NAMALWA (cell line): ENCODE measurements around the gene FLT1.

ENCODE experiments used
- DNase-seq: peaks from one replicate; pipeline ENCODE4 v3.0.0-alpha.2; 2015; ENCODE audit warnings: low spot score

FLT1 gene

GRCh38 chr13:28526876-28527275, 31.9 kb upstream of the FLT1 start:
- no peak for DNase-seq

GRCh38 chr13:28522871-28523270, 27.9 kb upstream of the FLT1 start:
- no peak for DNase-seq

- no peak for DNase-seq
These were observed 18.8 kb upstream of the FLT1 start for GRCh38 chr13:28513745-28514144.

DNA sequence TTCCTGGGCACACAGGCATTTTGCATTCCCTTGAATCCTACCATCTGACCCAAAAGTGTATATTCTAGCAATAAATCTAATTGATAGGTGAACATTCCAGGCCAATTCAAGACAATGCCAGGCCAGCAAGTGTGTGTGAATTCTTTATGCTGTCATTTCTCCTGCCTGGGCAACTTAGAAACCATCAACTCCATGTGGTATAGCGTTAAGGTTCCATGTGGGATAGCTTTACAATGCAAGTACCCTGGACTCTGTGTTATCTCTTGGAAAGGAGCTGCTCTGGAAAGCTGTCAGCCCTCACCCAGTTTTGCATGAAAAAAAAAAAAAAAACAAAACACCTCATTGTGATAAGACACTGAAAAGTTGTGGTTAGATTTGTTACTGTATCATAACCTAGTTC, 15.6 kb upstream of the FLT1 start:
- no peak for DNase-seq

GRCh38 chr13:28510066-28510465, 15.1 kb upstream of the FLT1 start:
- DNase-seq = no peak

GRCh38 chr13:28505543-28506135, 10.7 kb upstream of the FLT1 start:
- no peak for DNase-seq

GRCh38 chr13:28503182-28503967, 8.4 kb upstream of the FLT1 start:
- no peak for DNase-seq

DNA sequence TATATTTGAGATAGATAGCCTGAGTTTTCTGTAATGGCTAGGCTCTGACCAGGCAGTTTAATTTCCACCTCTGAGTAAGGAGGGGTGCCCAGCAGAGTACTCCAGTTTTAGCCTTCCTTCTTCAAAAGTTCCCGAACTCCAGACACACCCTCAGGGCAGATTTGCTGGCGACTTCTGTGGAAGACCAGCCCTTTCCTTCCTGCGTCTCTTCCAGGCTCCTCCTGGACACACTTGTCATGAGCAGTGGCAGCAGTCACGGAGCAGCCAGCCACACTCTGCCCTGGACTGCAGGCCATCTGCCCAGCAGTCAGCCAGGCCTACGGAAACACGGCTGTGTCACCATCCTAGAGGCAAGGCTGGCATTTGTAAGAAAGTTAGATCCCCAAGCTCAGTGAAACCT, 6.6 kb upstream of the FLT1 start:
- no peak for DNase-seq

GRCh38 chr13:28499609-28500008, 4.7 kb upstream of the FLT1 start:
- DNase-seq = no peak

DNA sequence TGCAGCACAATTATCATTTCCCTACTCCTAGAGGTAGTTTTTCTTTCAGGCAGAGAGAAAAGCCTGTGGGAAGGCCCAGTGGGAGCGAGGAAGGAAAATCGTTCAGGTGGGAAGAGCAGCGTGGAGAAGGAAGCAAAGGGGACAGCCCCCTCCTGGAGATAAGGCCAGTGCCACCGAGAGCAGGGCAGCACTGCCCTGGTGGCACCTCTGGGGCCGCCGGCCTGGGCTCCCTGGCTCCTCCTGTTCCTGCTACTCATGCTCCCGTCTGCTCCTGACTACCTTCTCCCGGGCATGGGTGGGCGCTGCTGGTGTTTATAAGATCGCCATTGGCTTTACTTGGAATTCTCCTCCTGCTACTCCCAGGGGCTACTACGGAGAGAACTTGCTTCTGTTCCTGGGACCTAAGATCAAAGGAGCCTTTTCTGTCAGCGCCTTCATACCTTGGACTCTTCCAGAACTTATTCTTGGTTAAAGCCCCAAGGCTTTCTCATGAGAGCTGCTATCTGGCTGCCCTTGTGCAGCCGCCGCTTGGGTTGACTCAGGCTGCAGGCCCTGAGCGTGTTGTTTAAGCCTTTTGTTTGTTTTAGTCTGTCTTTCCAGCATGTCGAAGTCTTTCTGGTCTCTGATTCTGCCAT, 3.7 kb upstream of the FLT1 start:
- DNase-seq = no peak

DNA sequence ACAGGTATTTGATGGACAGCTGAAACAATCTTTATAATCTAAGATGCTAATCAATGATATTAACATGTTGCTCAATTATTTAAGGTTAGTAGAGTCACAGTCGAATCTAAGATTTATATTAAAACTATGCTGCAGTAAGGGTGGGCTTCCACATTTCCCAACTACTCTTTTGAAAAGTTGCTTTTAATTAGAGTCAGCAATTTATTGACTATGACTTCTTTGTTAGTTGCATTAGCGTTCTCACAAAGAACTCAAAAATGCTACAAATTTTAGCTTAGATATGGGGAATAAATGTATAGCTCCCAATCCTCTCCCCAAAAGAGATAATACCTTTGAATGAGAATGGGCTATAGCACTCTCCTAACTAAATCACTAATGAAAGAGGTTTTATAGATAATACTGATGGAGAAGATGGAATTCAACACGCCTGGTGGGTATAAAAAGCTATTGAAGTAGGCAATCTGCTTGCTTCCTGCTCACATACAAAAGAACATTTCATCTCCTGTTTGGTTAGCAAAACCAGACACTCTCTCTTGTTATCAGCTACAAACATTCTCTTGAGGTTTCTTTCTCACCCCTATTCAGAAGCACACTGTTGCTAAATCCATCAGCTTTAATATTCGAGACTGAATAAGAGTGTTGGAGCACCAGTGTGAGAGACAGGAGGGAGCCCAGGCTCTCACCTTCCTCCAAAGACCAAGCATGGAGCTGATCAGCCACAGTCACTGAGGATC, 2.4 kb upstream of the FLT1 start:
- no peak for DNase-seq

DNA sequence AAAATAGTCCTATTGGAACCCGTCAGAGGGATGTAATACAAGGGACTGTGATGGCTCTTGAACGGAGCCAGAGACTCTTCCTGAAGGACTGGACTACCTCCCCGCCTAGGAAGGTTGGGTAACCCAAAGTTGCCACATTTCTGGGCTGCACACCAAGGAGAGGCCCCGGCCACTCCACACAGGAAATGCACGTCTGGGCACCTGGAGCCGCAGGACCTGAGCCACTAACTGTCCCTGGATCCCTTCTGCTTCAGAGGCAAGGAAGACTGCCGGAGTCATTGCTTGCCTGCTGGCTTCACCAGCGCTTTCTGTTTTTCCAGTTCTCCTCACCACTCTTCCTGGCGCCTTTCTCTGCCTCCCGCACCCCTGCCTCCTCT, 1.2 kb upstream of the FLT1 start:
- DNase-seq = no peak

GRCh38 chr13:28495538-28496187, 735 bp upstream of the FLT1 start:
- DNase-seq = no peak

DNA sequence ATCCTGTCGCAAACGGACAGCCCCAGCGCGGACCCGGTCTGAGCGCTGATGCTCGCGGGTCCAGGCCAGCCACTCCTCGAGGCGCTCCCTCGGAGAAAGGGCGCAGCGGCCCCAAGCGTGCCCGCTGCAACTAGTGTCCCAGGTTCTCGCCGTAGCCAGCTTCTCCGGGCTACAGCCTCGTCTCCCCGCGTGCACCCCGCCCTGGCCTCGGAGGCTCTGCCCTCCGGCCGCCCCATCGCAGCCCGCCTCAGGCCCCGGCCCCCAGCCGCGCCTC, 487 bp downstream of the FLT1 start:
- DNase-seq = no peak

DNA sequence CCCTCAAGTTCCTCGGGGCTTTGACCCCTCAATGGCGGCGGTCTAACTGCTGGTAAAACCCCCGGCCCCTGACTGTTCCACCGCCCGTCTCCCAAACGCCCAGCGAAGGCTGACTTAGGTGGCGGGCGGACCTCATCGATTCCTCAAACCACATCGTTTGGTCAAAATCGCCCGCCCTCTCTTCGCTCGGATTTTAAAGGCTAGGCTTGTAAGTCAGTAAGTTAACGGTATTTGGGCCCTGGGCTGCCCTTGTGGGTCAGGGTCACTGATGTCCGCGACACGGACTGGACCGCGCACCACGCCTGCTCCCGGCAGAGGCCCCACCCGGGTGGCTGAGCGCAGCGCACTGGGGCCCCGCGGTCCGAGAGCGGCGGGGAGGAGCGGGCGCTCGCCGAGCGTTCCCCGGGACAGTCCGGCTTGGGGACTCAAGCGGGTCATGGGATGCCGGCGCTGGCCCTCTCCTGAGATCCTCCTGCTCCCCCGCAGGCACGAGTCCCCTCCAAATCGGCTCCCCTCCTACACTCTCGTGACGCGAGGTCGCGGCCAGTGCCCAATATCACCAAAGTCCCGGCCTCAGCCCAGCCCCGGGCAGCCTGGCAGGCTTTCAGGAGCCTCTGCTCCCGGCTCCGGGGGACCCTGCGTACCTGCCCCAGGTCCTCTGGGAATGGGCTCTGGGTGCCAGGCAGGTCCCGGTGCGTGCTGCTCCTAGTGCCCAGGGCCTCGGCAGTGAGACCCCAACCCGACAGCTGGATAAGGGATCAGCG, 1.0 kb downstream of the FLT1 start:
- DNase-seq = no peak

DNA sequence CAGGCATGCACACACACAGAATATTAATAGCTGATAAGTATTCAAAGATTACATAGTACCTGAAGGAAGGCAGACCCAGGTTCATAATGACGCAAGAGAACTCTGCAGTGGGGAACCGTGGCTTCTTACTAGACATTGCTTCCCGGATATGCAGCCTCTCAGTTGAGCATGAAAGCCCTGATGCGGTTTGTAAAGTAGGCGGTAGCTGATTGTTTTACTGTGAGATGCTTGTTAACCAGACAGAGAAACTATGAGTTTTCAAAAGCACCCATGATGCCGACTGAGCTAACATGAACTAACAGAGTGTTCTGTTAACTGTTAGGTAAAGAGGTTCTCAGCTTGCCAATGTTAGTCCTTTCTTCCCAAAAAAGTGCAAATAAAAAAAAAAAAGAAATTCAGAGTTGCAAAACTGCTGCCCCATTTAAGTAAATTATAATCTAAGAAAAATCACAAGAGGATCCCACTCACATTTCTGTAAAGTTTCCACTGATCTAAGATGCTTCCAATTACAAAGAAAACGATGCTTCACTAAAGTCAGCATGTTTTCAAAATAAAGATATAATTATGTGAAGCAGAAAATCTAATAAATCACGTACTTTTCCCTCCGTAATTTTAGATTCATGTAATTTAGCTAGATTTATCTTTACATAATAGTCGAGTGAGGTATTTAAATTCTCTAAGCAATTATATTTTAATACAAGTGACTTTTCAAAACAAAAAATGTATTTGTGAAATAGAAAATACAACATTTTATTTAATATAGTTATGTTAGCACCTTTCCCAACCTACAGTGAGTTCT, 2.2 kb downstream of the FLT1 start:
- no peak for DNase-seq

GRCh38 chr13:28490061-28490460, 4.9 kb downstream of the FLT1 start:
- no peak for DNase-seq

DNA sequence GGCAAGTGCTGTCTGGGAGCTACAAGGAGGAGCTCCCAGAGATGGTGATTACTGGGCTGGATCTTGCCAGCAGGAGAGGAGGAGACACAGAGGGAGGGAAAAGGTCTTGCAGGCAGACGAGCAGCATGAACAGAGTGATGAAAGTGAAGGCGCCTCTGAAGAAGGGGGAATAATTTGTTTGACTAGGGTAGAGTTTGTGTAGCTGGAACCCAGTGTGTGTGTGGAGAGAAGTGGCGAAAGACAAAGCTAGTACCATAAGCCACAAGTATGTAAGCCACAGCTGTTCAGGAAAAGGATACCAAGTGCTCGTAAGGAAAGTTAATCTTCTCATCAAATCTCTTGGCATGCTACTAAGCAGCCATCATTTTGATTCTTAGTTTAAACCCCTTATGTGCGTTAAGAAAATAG, 5.4 kb downstream of the FLT1 start:
- DNase-seq = no peak

DNA sequence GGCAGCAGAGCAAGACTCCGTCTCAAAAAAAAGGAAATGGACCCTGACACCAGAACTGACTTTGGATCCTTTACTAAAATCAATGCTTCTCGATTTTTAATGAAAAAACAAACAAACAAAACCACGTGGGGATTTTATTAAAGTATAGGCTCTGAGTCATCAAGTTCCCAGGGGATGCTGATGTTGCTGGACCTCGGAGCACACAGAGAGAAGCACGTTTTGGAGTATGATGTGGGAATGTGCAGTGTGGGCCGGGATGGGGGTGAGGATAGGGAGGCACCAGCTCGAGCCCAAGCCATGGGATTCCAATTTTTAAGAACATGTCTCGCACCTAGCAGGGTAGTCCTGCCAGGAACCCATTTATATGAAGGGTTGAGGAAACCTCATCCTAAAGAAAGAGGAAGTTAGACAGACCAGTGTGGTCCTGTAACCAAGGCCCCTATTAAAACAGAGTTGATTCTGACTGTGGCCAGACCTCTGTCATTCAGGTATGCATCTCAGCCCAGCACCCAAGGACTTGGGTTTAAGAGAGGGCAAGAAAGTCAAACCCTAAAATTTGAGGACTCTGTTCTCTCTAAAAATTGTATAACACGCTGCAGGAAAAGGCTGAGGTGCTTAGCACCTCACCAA, 6.4 kb downstream of the FLT1 start:
- DNase-seq = no peak

- DNase-seq = no peak
These were observed 8.9 kb downstream of the FLT1 start for GRCh38 chr13:28485996-28486543.
